H1 (cell line): Measurements from ENCODE around the gene ELF4. TPM values are rescaled to one million over a fixed set of nuclear protein-coding genes. Genes with fewer than 3 reads are reported as not detected.

Experiments used
- BACH1 ChIP-seq: IDR thresholded peaks from 2 replicates; pipeline ENCODE4 v1.6.1; 2012; ENCODE audit warnings: low read length, improper control_type of control experiment
- BCL11A ChIP-seq, 2 experiments: IDR thresholded peaks; one replicate each; pipeline ENCODE4 v1.6.1; 2011; ENCODE audit warnings: low read depth in 2 of 2, low read length in 2 of 2, mild to moderate bottlenecking in 2 of 2
- BRCA1 ChIP-seq: IDR thresholded peaks from 2 replicates; pipeline ENCODE4 v1.6.1; 2012; ENCODE audit warnings: low read depth, low read length, improper control_type of control experiment
- CEBPB ChIP-seq: IDR thresholded peaks from 2 replicates; pipeline ENCODE4 v1.6.1; 2012; ENCODE audit warnings: low read depth, low read length
- CTBP2 ChIP-seq: IDR thresholded peaks from 2 replicates; pipeline ENCODE4 v1.7.0; 2011; ENCODE audit warnings: borderline replicate concordance, mild to moderate bottlenecking, moderate library complexity, mixed read lengths, low read length; ENCODE audit not compliant: insufficient read depth, insufficient read length
- CTCF ChIP-seq, 3 experiments: IDR thresholded peaks; 1 replicate in 2 of 3; 2 replicates in 1 of 3; pipeline versions ENCODE4 v1.5.1 to v1.6.1; 2011; ENCODE audit warnings: low read length in 3 of 3, mild to moderate bottlenecking in 3 of 3, inconsistent platforms in 2 of 3, low read depth in 1 of 3, moderate library complexity in 1 of 3; ENCODE audit not compliant: insufficient read depth in 1 of 3; ENCODE audit errors: control extremely low read depth in 1 of 3
- GTF2F1 ChIP-seq: IDR thresholded peaks from 2 replicates; pipeline ENCODE4 v1.6.1; 2012; ENCODE audit warnings: low read depth, low read length, improper control_type of control experiment, borderline replicate concordance
- HDAC6 ChIP-seq: IDR thresholded peaks from one replicate; pipeline ENCODE4 v1.7.1; 2012; ENCODE audit warnings: low read depth, mild to moderate bottlenecking, inconsistent platforms, low read length, moderate library complexity
- KDM4A ChIP-seq: IDR thresholded peaks from one replicate; pipeline ENCODE4 v1.7.1; 2012; ENCODE audit warnings: low read depth, mild to moderate bottlenecking, moderate library complexity, low read length, inconsistent platforms; ENCODE audit not compliant: severe bottlenecking
- PHF8 ChIP-seq: fragments of 200-600 bp; sonication (generic); conservative IDR thresholded peaks from 2 replicates; pipeline ENCODE4 v1.7.1; 2012; ENCODE audit warnings: low read depth, mild to moderate bottlenecking, inconsistent platforms, low read length, moderate library complexity
- POLR2A ChIP-seq, 2 experiments: IDR thresholded peaks; 1 replicate in 1 of 2; 2 replicates in 1 of 2; pipeline ENCODE4 v1.6.1; 2011; ENCODE audit warnings: low read depth in 2 of 2, low read length in 2 of 2, mild to moderate bottlenecking in 2 of 2; ENCODE audit errors: control extremely low read depth in 1 of 2
- POLR2AphosphoS5 ChIP-seq: IDR thresholded peaks from 2 replicates; pipeline ENCODE4 v1.6.1; 2011; ENCODE audit warnings: low read depth, low read length
- RFX5 ChIP-seq: IDR thresholded peaks from 2 replicates; pipeline ENCODE4 v1.6.1; 2011; ENCODE audit warnings: low read depth, low read length, improper control_type of control experiment, borderline replicate concordance
- SAP30 ChIP-seq: fragments of 300-600 bp; sonication (generic); IDR thresholded peaks from 2 replicates; pipeline ENCODE4 v1.7.1; 2012; ENCODE audit warnings: low read length, moderate library complexity, mild to moderate bottlenecking, inconsistent platforms; ENCODE audit not compliant: insufficient read depth, insufficient replicate concordance
- SIN3A ChIP-seq, 2 experiments: IDR thresholded peaks in 1 of 2; conservative IDR thresholded peaks in 1 of 2; 2 replicates each; pipeline ENCODE4 v1.6.1; 2011 to 2012; ENCODE audit warnings: low read length in 2 of 2, improper control_type of control experiment in 1 of 2, low read depth in 1 of 2, mild to moderate bottlenecking in 1 of 2
- SP1 ChIP-seq: IDR thresholded peaks from 2 replicates; pipeline ENCODE4 v1.6.1; 2011; ENCODE audit warnings: low read depth, low read length
- SP2 ChIP-seq: IDR thresholded peaks from 2 replicates; pipeline ENCODE4 v1.6.1; 2012; ENCODE audit warnings: mild to moderate bottlenecking, low read length, inconsistent platforms
- SUZ12 ChIP-seq: fragments of 200-600 bp; sonication (generic); IDR thresholded peaks from 2 replicates; pipeline ENCODE4 v1.6.1; 2012; ENCODE audit warnings: mild to moderate bottlenecking, inconsistent platforms, low read length, moderate library complexity, mixed read lengths
- TBP ChIP-seq: IDR thresholded peaks from 2 replicates; pipeline ENCODE4 v1.6.1; 2011; ENCODE audit warnings: low read depth, low read length, improper control_type of control experiment
- polyA plus RNA-seq, 7 experiments: library from polyadenylated mRNA; depleted of rRNA in 3 of 7; stranded (reverse) in 5 of 7; unstranded in 2 of 7; fragments of >200 nt in 5 of 7; fragments of 200-250 nt in 2 of 7; gene quantifications; 1 replicate in 5 of 7; 2 replicates in 1 of 7; 4 replicates in 1 of 7; pipeline versions ENCODE4 v1.2.1 to v1.2.3, GENCODE V29; 2011 to 2013; ENCODE audit warnings: missing spikeins in 2 of 7, mixed read lengths in 2 of 7
- total RNA-seq: library from RNA; stranded (reverse); fragmentation: NEBNext Ultra II Directional; extraction: Animal tissue kit (Norgen Biotek cat#: 25700); gene quantifications from 2 replicates; pipeline ENCODE4 v1.2.1, GENCODE V29; 2021
- TF ChIP-seq, protein P1 (sequence below): IDR thresholded peaks from 2 replicates; pipeline ENCODE4 v1.6.1; 2011; ENCODE audit warnings: low read length, improper control_type of control experiment

The ELF4 gene
- total and polyA plus RNA-seq, 2 of the 8 experiments (the other 6 are each of a cell fraction or from before 2014, with no cell fraction given): 1.8 to 2.0 TPM

GRCh38 chrX:130060122-130061069 is 49.9 kb downstream of the ELF4 start (continued):
- TF ChIP-seq HDAC6 (no peak), SP1 (no peak), PHF8 (no peak), RFX5 (no peak), BCL11A (IDR thresholded peaks at IDR 0.05; ENCODE audit: low read depth in 2 of 2, low read length in 2 of 2) (no peak), POLR2A (IDR thresholded peaks at IDR 0.05; ENCODE audit: control extremely low read depth in 1 of 2, low read depth in 2 of 2, low read length in 2 of 2) (no peak), SAP30 (no peak), BACH1 (no peak), CEBPB (no peak), KDM4A (peak; percentile 44), BRCA1 (no peak), POLR2AphosphoS5 (no peak), SUZ12 (no peak), CTCF (IDR thresholded peaks at IDR 0.05; ENCODE audit: control extremely low read depth in 1 of 3, insufficient read depth in 1 of 3, low read depth in 1 of 3, low read length in 3 of 3) (peak; percentile 70 to 78 (median 71)), GTF2F1 (no peak), SP2 (no peak), TBP (no peak), CTBP2 (no peak), SIN3A (conservative IDR thresholded peaks at IDR 0.05 in 1 of 2, IDR thresholded peaks at IDR 0.05 in 1 of 2; ENCODE audit: low read depth in 1 of 2, low read length in 2 of 2) (peak in 1 of 2 experiments; percentile 57; a peak in 1 of 4 replicates)
- TF ChIP-seq, protein P1, sequence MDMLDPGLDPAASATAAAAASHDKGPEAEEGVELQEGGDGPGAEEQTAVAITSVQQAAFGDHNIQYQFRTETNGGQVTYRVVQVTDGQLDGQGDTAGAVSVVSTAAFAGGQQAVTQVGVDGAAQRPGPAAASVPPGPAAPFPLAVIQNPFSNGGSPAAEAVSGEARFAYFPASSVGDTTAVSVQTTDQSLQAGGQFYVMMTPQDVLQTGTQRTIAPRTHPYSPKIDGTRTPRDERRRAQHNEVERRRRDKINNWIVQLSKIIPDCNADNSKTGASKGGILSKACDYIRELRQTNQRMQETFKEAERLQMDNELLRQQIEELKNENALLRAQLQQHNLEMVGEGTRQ: no peak
